ENCODE results near the gene HIGD2B. TPM values are rescaled to one million over a fixed set of nuclear protein-coding genes. Genes with fewer than 3 reads are reported as not detected.
"Not testable (repeated sequence)": the region's sequence is repeated elsewhere in the genome, so short reads cannot be mapped to it uniquely, and the experiment has no call there.

The HIGD2B gene
- total RNA-seq, 4 donors from 2014 or later = not detected

DNA sequence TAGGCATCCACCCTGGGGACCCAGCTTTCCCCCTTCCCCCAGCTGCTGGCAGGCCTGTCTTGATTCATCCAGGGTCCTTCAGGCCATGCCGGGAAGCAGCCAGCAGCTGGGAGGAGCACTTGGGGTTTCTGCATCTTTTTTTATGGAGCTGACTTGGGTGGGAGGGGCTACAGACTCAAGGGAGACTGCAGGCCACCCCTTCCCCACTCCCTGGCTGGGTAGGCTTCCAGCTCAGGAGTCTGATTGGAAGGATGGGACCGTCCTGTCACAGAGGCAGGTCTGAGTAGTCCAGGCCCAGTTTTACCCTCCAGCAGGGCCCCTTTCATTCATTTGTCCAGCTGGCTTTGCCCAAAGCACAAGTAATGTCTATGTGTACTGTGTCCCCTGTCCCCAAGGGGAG lies 43.7 kb downstream of the HIGD2B start:
- H3K27me3 ChIP-seq; H3K9me3 ChIP-seq; H3K27ac ChIP-seq; intact Hi-C loops (cut with DNase I; ENCODE audit: low total_unique reads); H3K4me3 ChIP-seq; H3K4me1 ChIP-seq; H3K36me3 ChIP-seq; DNase-seq: not testable (repeated sequence)

- H3K27ac ChIP-seq; H3K4me3 ChIP-seq; H3K36me3 ChIP-seq; H3K27me3 ChIP-seq; DNase-seq; H3K4me1 ChIP-seq; intact Hi-C loops (cut with DNase I; ENCODE audit: low total_unique reads); H3K9me3 ChIP-seq: not testable (repeated sequence)
These were observed 46.1 kb downstream of the HIGD2B start for GRCh38 chr15:72639759-72640483.

DNA sequence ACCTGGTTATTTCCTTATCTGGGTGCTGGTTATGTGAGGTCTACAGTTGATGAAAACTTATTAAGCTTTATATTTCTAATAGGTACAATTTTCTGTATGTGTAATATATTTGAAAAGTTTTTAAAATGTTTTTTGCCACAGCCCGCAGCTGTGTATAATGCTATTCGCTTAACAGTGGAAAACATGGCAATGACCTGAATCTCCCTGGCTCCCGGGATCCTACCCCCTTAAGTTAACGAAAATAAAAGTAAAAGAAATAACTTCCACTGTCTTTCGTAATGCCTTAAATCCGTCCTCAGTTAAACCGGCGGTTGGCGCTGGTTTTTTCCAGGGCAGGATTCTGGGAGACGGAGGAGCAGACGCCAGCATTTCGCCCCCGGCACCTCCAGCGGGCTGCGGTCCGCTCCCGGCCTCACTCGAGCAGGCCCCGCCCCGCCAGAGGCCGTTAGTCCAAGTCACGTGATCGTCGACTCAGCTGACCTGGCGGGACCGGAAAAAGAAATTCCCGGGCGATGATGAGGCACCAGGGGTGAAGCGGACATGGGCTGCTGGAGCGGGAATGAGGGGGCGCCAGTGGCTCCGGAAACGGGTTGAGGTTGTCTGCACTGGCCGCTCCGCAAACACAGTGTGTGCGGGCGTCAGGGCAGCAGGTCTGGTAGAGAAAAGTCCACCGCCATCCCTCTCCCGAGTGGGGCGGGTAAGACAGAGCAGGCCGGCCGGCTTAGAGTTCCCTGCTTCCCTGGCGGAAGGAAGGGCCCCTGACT lies 49.3 kb downstream of the HIGD2B start:
- H3K27me3 ChIP-seq; H3K4me1 ChIP-seq; intact Hi-C loops (cut with DNase I; ENCODE audit: low total_unique reads); H3K27ac ChIP-seq; H3K36me3 ChIP-seq; H3K9me3 ChIP-seq: not testable (repeated sequence)
- H3K4me3 ChIP-seq = peak overlapping the region in 1 of 2 donors; percentile 36
- DNase-seq = peak; percentile 78 to 81

GRCh38 chr15:72629068-72629570 lies 56.9 kb downstream of the HIGD2B start:
- intact Hi-C loops (cut with DNase I; ENCODE audit: low total_unique reads); DNase-seq; H3K27me3 ChIP-seq; H3K9me3 ChIP-seq; H3K4me1 ChIP-seq; H3K36me3 ChIP-seq; H3K27ac ChIP-seq; H3K4me3 ChIP-seq: not testable (repeated sequence)

DNA sequence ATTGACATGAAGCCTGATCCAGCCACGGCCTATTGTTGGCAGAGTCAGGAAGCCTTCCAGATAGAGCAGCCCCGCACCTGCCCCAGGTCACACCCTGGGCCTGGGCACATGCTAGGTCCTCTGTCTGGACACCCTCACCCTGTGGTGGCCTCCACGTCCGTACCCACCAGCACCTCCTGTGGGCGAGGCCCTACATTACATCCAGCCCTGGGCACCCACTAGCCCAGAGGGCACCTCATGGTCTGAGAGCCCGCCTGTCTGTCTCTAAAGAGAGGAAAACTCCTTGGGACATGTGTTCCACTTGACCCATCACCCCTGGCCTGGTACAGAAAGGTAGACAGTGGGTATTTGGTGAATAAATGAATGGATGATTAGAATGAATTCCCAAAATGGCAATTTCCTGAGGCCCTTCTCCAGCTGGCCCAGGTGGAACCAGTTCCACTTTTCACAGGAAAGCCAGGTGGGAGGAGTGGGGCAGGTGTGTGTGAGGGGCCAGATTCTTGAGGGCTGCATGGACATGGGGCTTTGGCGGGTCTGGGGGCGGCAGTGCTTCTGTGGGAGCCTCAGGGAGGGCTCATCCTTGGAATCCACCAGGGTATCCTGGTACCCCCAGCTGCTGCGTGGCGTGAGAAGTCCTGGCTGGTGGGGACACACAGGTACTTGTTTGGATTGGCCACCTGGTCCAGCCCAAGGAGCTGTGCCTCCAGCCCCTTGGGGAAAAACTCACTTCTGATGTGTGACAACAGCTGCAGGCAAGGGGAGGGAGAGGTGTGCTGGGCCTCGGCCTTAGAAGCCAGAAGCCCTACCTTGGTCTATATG lies 57.5 kb downstream of the HIGD2B start:
- H3K27me3 ChIP-seq; H3K9me3 ChIP-seq; H3K4me1 ChIP-seq; H3K27ac ChIP-seq; H3K36me3 ChIP-seq; H3K4me3 ChIP-seq; DNase-seq; intact Hi-C loops (cut with DNase I; ENCODE audit: low total_unique reads): not testable (repeated sequence)

GRCh38 chr15:72626153-72626552 lies 59.8 kb downstream of the HIGD2B start:
- H3K4me1 ChIP-seq; H3K4me3 ChIP-seq; H3K27ac ChIP-seq; H3K36me3 ChIP-seq; intact Hi-C loops (cut with DNase I; ENCODE audit: low total_unique reads); DNase-seq; H3K27me3 ChIP-seq; H3K9me3 ChIP-seq: not testable (repeated sequence)

Small RNAs within 50 kb of the gene (small RNA-seq; reads per million reads assigned to genes)
- not detected for gene RN7SL853P

Other genes starting within 250 kb of the HIGD2B start
- 100 to 1,000 TPM in 1 of 4 donors, 10 to 100 TPM in 3; 28.2 to 215 (median 53.7) TPM for gene ARIH1, start 211.9 kb downstream of the HIGD2B start, total RNA-seq
- not detected for gene GOLGA6B, start 31.5 kb downstream of the HIGD2B start, total RNA-seq
- 10 to 100 TPM in 3 of 4 donors, 1 to 10 TPM in 1; 6.8 to 38.5 (median 22.2) TPM for gene BBS4, start within 50 bp of the HIGD2B start, total RNA-seq
- gene ADPGK, start 97.6 kb upstream of the HIGD2B start, total RNA-seq = 10 to 100 TPM; 17.1 to 87.6 (median 54.8) TPM